ENCODE data around the gene PSAPL1. TPM values are rescaled to one million over a fixed set of nuclear protein-coding genes. Genes with fewer than 3 reads are reported as not detected.

PSAPL1 gene
- total RNA-seq, 4 donors from 2014 or later = not detected

- no peaks in the 10 kb centered on the region for H3K4me1 ChIP-seq
- DNase-seq = peak; percentile 2
- no peaks in the 10 kb centered on the region for H3K36me3 ChIP-seq
- H3K27ac ChIP-seq = no peak overlapping the region
- TF ChIP-seq POLR2A (IDR thresholded peaks at IDR 0.05) (no peak), CTCF (IDR thresholded peaks at IDR 0.05) (no peak), POLR2AphosphoS5 (IDR thresholded peaks at IDR 0.05) (no peak), EP300 (IDR thresholded peaks at IDR 0.05; ENCODE audit: low read depth) (no peak)
- in situ Hi-C loops (cut with MboI; ENCODE audit: low pct_ligation_motif_present in 1 of 4, low pct_unique_long_range_greater_than_20kb in 1 of 4, low sequenced_read_pairs in 3 of 4) = no loop called here
- WGBS, 2 donors (ENCODE audit: low coverage in 1 of 2) = 81% methylated on average over 13 of the region's 13 CpGs; no CpG with 5 or more reads in 1 of the 2 donors
- H3K9me3 ChIP-seq = no peaks in the 10 kb centered on the region
- intact Hi-C loops (cut with DNase I; ENCODE audit: low total_unique reads) = no loop called here
- H3K4me3 ChIP-seq = no peak overlapping the region
- H3K27me3 ChIP-seq = no peaks in the 10 kb centered on the region
These were observed 9.6 kb downstream of the PSAPL1 start for GRCh38 chr4:7425124-7425523.

GRCh38 chr4:7424553-7425111 lies 10.1 kb downstream of the PSAPL1 start:
- Histone ChIP-seq H3K4me3 (no peak overlapping the region), H3K4me1 (no peaks in the 10 kb centered on the region), H3K9me3 (no peaks in the 10 kb centered on the region), H3K27ac (no peak overlapping the region), H3K36me3 (no peaks in the 10 kb centered on the region), H3K27me3 (no peaks in the 10 kb centered on the region)
- in situ Hi-C loops (cut with MboI; ENCODE audit: low pct_ligation_motif_present in 1 of 4, low pct_unique_long_range_greater_than_20kb in 1 of 4, low sequenced_read_pairs in 3 of 4) = no loop called here
- 80% methylated on average over 15 of the region's 18 CpGs; no CpG with 5 or more reads in 1 of the 2 donors for WGBS, 2 donors (ENCODE audit: low coverage in 1 of 2)
- peak; percentile 1 for DNase-seq
- intact Hi-C loops (cut with DNase I; ENCODE audit: low total_unique reads) = no loop called here
- TF ChIP-seq CTCF (IDR thresholded peaks at IDR 0.05) = no peak
- TF ChIP-seq POLR2A (IDR thresholded peaks at IDR 0.05) = no peak
- no peak for TF ChIP-seq POLR2AphosphoS5 (IDR thresholded peaks at IDR 0.05)
- TF ChIP-seq EP300 (IDR thresholded peaks at IDR 0.05; ENCODE audit: low read depth) = no peak

GRCh38 chr4:7423801-7424552 lies 10.8 kb downstream of the PSAPL1 start:
- 0 to 78% methylated on average over 1 to 16 of the region's 17 CpGs for WGBS, 2 donors (ENCODE audit: low coverage in 1 of 2)
- Histone ChIP-seq H3K4me1 (no peaks in the 10 kb centered on the region), H3K4me3 (no peak overlapping the region), H3K36me3 (no peaks in the 10 kb centered on the region), H3K9me3 (no peaks in the 10 kb centered on the region), H3K27ac (no peak overlapping the region), H3K27me3 (no peaks in the 10 kb centered on the region)
- intact Hi-C loops (cut with DNase I; ENCODE audit: low total_unique reads) = no loop called here
- DNase-seq = no peak
- in situ Hi-C loops (cut with MboI; ENCODE audit: low pct_ligation_motif_present in 1 of 4, low pct_unique_long_range_greater_than_20kb in 1 of 4, low sequenced_read_pairs in 3 of 4) = no loop called here
- TF ChIP-seq POLR2AphosphoS5 (IDR thresholded peaks at IDR 0.05) = no peak
- TF ChIP-seq EP300 (IDR thresholded peaks at IDR 0.05; ENCODE audit: low read depth) = no peak
- no peak for TF ChIP-seq POLR2A (IDR thresholded peaks at IDR 0.05)
- no peak for TF ChIP-seq CTCF (IDR thresholded peaks at IDR 0.05)

- H3K9me3 ChIP-seq = no peaks in the 10 kb centered on the region
- in situ Hi-C loops (cut with MboI; ENCODE audit: low pct_ligation_motif_present in 1 of 4, low pct_unique_long_range_greater_than_20kb in 1 of 4, low sequenced_read_pairs in 3 of 4) = no loop called here
- H3K4me1 ChIP-seq = no peaks in the 10 kb centered on the region
- 66% methylated on average over 5 of the region's 5 CpGs; no CpG with 5 or more reads in 1 of the 2 donors for WGBS, 2 donors (ENCODE audit: low coverage in 1 of 2)
- H3K4me3 ChIP-seq = no peak overlapping the region
- intact Hi-C loops (cut with DNase I; ENCODE audit: low total_unique reads) = no loop called here
- no peak overlapping the region for H3K27ac ChIP-seq
- no peaks in the 10 kb centered on the region for H3K36me3 ChIP-seq
- TF ChIP-seq CTCF (IDR thresholded peaks at IDR 0.05) = no peak
- TF ChIP-seq POLR2A (IDR thresholded peaks at IDR 0.05) = no peak
- no peak for TF ChIP-seq POLR2AphosphoS5 (IDR thresholded peaks at IDR 0.05)
- TF ChIP-seq EP300 (IDR thresholded peaks at IDR 0.05; ENCODE audit: low read depth) = no peak
- DNase-seq = no peak
- H3K27me3 ChIP-seq = no peaks in the 10 kb centered on the region
These were observed 11.3 kb downstream of the PSAPL1 start for GRCh38 chr4:7423391-7423790.
